Right ventricle myocardium inferior (tissue), 1 donor: ENCODE measurements around the gene ANO10. TPM values are rescaled to one million over a fixed set of nuclear protein-coding genes. Genes with fewer than 3 reads are reported as not detected.
"Not testable (repeated sequence)": the region's sequence is repeated elsewhere in the genome, so short reads cannot be mapped to it uniquely, and the experiment has no call there.

ENCODE experiments used
- ATAC-seq: fragments of 200-7000 bp; cut with Tn5 transposase; one replicate; pipeline ENCODE4 v1.9.1; 2020; ENCODE audit warnings: mild to moderate bottlenecking, moderate library complexity
- DNase-seq: peaks from one replicate; pipeline ENCODE4 v3.0.0; 2021; ENCODE audit errors: missing footprints
- intact Hi-C: fragments of 100-400 bp; cut with DNase I; formaldehyde crosslinking; loops from one replicate; pipeline ENCODE4 v1.11.0; 2022
- total RNA-seq: library from RNA; stranded (reverse); fragmentation: NEBNext Ultra II Directional; extraction: Animal tissue kit (Norgen Biotek cat#: 25700); gene quantifications from one replicate; pipeline ENCODE4 v1.2.1, GENCODE V29; 2021
- donor health status: DM: no; HTN: yes; CAD: no; lungs with severe emphysema.

The ANO10 gene
- total RNA-seq, 1 donor from 2014 or later: 12.3 TPM

DNA sequence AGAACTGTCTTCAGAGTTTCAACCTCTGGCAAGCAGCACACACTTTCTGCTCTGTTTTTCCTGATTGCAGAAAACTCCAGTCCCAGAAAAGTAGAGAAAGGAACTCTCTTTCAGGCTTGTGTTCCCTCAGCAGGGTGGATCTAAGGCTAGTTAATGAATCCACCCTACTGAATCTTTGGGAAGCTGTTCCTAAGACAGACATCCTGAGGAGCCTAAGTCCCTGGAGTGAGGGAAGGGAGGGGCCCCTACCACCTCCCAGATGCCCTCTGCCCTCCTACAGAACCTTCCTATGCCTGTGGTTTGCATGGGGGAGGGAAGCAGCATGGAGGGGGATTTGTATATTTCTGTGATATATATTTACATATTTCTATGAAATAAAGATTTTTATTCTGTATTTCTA, 124.4 kb downstream of the ANO10 start:
- DNase-seq: no peak
- intact Hi-C loops: no loop called here
- no peak for ATAC-seq

DNA sequence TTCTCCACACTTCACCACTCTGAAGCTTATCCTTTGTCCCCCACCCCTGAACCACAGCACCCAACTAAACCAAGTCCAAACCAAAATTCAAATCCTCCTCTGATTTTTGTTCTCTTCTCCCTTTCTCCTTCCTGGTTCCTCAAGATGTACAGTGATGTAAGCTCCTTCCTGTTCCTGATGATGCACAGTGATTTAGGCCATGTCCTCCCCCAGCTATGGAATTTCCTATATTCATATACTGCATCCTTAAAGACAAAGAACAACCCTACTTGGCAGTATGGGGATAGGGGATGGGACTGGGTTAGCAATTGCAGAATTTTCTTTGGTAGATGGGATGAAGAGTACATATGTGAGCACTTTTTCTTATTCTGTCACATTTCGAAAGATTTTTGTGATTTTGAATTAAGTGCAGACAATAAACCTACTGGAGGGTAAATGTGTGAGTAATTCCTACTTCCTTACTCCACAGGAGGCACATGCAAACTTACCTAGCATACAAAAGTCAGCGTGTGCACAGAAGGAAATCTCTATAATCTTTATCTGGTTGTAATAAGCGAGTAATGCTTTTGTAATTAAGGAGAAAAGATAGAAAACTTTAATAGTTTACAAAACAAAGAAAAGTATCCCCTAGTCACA, 125.0 kb downstream of the ANO10 start:
- no peak for DNase-seq
- ATAC-seq: no peak
- intact Hi-C loops: no loop called here

DNA sequence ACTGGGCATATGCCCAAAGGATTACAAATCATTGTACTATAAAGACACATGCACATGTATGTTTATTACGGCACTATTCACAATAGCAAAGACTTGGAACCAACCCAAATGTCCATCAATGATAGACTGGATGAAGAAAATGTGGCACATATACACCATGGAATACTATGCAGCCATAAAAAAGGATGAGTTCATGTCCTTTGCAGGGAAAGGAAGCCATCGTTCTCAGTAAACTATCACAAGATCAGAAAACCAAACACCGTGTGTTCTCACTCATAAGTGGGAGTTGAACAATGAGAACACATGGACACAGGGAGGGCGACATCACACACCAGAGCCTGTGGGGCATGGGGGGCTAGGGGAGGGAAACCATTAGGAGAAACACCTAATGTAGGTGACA, 128.9 kb downstream of the ANO10 start:
- DNase-seq, intact Hi-C loops, ATAC-seq: not testable (repeated sequence)

DNA sequence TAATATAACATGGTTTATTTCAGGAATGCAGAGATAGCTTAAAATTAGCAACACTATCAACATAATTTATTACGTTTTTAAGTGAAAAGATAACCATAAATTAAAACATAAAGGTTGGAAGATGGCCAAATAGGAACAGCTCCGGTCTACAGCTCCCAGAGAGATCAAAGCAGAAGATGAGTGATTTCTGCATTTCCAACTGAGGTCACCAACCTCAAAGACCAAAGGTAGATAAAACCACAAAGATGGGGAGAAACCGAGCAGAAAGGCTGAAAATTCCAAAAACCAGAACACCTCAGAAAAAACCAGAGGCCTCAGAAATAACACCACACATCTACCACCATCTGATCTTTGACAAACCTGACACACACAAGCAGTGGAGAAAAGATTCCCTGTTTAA, 130.0 kb downstream of the ANO10 start:
- intact Hi-C loops, ATAC-seq, DNase-seq: not testable (repeated sequence)

DNA sequence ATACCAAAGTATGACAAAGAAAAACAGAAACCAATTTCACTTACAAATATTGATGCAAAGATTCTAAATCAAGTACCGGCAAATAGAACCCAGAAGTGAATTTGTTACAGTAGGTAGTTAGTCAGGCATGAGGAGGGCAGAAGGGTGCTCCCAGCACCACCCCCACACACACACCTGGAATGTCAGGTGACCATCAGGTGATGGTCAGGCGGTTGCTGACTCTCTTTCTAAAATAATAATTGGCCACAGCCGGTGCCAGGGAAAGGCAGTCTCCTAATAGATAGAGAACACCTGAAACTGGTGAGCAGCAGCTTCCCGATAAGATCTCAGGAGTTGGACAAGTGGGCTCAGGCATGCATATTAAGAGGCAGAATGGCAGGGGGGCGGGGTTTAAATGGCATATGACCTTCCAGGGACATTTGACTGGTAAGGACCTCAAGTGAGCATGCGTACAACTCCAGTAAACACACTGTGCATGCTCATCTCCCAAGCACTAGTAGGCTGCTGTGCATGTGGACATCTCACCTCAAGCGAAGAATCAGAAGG, 131.1 kb downstream of the ANO10 start:
- intact Hi-C loops: no loop called here

DNA sequence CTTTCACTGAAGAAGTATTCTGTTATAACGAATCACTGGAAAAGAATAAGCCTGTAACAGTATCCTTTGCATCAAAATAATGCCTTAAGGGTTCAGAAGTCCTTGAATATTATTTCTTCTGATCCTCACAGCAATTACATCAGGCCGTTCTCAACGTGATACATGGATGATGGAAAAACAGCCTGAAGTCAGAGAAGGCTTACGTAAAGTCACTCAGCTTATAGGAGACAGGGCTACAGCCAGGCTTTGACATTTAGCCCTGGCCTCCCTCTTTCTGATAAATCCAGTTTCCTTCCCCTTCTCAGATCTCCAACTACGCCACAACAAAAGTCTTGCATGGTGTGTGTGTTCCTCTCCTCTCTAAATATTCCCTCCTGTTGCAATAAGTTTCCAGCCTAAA, 131.9 kb downstream of the ANO10 start:
- no peak for DNase-seq
- no peak for ATAC-seq
- intact Hi-C loops: no loop called here

More for the DNA sequence above, 131.1 kb downstream of the ANO10 start:
- DNase-seq: no peak
- no peak for ATAC-seq

DNA sequence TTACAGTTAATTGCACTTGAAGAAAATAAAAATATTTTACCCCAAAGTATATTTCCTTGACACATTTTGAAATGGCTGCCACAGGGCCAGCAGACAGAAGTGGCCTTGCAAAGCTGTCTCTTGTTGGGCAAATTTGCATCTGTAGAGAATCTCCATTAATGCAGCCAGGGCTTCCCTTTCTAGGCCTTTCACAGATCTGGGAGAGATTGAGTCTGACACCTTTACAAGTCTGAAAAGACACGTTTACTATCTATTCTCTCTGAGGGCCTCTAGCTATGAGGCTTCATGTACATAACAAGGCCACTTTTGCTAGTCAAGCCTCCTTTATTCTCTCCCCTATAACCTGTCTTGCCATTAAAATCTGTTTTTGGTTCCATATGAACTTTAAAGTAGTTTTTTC, 135.9 kb downstream of the ANO10 start:
- DNase-seq: no peak
- ATAC-seq: no peak
- intact Hi-C loops: no loop called here

DNA sequence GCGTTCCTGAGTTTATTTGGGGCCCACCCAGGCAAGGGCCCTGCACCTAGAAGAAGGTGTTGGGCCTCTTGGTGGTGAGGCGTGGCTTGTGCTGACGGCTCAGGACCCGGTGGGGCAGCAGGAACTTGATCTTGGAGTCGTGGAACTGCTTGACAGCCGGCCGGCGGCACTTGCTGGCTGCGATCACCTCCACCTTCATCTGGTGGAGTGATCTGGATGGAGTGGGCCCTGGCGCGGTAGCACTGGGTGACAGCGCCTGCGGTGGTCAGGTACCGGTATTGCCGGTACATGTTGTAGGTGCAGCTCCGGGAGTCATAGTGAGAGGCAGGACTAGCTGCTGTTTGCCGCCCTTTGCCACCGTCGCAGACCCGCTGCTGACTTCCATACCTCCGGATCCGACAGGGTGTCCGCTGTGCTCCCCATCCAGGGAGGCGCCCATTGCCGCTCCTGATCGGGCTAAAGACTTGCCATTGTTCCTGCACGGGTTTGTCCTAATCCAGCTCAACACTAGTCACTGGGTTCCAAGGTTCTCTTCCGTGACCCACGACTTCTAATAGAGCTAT, 136.8 kb downstream of the ANO10 start:
- DNase-seq (no peak), ATAC-seq (no peak)
- intact Hi-C loops: loop anchor here (5.0 kb wide), 1 partner anchor 198 kb away; the partner anchor contains the start of gene SNRK

DNA sequence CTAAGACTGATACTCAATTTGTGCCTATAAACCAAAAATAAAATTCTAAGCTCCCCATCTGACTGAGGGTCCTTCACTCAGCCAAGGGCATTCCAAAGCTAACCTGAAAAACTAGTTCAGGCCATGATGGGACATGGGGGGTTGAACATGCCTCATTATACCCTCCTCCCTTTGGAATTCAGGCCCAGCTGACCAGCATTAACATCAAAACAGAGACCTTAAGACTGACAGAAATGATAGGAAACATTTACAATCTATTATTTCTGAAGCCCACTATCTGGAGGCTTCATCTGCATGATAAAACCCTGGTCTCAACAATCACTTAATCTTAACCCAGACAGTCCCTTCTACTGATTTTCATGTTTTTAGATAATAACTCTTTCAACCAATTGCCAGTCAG, 140.4 kb downstream of the ANO10 start:
- DNase-seq (no peak), ATAC-seq (no peak)
- intact Hi-C loops: loop anchor here (5.0 kb wide), 1 partner anchor 194 kb away; the partner anchor contains the start of gene SNRK

DNA sequence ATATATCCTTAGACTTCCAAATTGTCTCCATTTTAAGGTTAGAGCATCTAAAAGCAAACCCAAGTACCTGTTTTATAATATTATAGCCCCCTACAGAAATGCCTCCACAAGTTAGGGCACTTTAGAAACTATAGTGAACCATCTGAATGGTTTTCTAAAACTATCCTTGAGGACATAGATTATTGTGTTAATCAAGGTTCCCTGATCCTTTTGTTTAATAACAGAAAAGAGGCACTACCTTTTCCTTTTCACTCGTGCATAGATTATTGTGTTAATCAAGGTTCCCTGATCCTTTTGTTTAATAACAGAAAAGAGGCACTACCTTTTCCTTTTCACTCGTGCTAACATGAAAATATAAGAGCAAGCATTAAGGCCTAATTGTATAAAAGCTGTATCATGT, 143.0 kb downstream of the ANO10 start:
- intact Hi-C loops, DNase-seq, ATAC-seq: not testable (repeated sequence)

DNA sequence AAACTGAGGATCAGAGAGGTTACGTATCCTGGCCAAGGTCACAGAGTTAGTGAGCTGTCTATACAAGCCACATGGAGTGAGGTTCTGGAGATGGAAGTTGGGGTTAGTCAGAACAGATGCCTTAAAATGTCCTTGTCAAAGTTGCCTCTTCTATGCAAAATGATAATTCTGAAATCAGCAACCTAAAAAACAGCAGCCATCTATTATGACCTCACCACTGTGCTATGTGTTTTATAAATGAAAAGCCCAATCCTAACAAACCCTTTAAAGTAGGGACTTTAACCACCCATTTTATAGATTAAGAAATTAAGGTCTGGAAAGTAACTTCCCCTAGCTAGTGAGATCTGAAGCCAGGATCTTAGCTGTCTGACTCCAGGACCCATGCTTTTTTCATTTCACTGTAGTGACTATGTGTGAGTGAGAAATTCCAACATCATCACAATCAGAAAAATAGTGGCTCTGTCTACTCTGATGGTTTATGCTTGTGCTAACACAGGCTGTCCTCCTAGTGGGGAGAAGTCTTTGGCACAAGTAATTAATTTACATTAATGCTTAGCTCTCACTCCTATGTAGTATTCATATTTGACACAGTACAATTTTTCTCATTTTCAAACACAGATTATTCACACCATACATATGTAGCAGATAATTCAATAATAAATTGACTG, 143.6 kb downstream of the ANO10 start:
- DNase-seq (no peak), ATAC-seq (no peak)
- intact Hi-C loops: no loop called here

DNA sequence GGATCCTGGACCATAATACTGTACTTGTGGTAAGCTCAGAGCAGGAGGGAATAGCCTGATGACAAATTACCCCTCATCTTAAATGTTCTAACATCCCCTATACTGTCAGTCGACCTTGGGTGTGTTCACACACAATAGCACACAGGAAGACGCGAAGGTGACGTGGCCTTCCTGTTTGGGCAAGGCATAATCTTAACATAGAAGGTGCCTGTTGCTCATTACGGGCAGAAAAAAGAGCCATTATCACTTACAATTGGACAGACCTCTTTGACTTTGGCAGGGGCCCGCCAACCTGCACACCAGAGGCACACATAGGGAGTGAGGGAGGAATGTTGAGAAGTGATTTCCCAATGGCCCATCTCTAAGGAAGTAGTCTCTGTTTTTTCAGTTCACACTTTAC, 144.2 kb downstream of the ANO10 start:
- DNase-seq: no peak
- no peak for ATAC-seq
- intact Hi-C loops: no loop called here

DNA sequence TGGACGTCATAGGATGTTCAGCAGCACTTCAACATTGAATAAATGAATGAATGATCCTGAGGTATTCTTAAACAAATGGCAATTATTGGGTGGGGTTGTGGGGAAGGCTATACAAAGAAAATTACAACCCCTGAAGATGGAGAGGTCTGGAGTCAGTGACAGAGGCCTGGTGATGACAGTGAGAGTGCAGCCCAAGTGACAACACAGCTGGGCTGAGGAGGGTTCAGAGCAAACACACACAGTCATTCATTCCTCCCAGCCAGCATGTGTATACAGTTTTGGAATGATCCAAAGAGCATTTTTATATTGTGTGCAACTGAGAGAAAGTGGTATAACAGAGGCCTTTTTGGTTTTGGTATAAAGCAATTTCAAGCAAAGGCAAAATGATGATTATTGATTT, 148.1 kb downstream of the ANO10 start:
- intact Hi-C loops: no loop called here
- DNase-seq: no peak
- no peak for ATAC-seq

DNA sequence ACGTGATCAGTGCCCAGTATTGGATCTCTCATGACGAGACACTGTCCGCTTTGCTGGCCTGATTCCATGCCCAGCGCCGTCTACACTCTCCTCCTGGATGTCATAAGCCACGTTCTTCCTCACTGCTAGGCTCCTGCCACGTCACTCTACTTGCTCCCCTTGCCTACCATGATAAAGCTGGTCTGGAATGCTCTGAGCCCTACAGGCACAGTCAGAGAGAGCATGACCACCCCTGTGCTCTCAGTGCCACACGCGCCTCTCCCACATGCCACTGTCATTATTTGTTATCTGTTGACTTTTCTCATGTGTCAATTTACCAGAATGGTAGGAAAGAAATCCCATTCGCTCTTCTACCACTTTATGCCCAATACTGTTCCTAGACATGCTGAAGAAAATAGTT, 148.6 kb downstream of the ANO10 start:
- intact Hi-C loops: no loop called here
- ATAC-seq (no peak), DNase-seq (no peak)

DNA sequence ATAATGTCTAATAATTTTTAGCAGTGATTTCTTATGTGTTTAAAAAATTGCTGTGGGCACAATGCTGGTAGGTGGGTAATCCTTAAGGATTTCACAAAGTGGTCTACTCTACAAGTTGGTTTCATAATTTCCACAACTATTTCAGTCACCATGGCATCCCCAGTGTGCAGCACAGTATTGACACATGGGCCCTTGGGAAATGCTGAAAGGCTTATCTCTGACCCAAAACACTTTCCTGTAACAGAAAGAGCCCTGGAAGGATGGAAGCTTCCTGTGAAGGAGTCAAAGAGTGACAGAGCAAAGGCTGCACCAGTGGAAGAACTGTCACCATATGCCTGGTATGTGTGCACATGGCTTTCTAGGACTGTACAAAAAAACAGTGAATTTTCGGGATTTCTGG, 153.7 kb downstream of the ANO10 start:
- ATAC-seq (no peak), DNase-seq (no peak)
- intact Hi-C loops: no loop called here

DNA sequence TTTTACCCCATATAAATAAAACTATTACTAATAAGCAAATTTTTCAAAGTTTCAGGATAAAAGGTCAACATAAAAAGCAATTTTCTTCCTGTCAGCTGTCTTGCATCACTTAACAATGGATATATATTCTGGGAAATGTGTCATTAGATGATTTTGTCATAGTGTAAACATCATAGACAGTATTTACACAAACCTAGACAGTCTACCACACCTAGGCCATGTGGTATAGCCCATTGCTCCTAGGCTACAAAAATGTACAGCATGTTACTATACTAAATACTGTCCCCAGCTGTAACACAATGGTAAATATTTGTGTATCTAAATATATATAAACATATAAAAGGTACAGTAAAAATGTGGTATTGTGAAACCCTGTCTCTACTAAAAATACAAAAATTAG, 156.7 kb downstream of the ANO10 start:
- intact Hi-C loops: no loop called here
- ATAC-seq (no peak), DNase-seq (no peak)

DNA sequence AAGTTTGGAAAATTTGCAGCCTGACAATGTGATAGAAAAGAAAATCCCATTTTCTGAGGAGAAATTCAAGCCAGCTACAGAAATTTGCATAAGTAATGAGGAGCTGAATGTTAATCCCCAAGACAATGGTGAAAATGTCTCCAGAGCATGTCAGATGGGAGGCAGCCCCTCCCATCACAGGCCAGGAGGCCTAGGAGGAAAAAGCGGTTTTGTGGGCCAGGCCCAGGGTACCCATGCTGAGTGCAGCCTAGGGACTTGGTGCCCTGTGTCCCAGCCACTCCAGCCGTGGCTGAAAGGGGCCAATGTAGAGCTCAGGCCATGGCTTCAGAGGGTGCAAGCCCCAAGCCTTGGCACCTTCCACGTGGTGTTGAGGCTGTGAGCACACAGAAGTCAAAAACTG, 159.2 kb downstream of the ANO10 start:
- DNase-seq, ATAC-seq, intact Hi-C loops: not testable (repeated sequence)

DNA sequence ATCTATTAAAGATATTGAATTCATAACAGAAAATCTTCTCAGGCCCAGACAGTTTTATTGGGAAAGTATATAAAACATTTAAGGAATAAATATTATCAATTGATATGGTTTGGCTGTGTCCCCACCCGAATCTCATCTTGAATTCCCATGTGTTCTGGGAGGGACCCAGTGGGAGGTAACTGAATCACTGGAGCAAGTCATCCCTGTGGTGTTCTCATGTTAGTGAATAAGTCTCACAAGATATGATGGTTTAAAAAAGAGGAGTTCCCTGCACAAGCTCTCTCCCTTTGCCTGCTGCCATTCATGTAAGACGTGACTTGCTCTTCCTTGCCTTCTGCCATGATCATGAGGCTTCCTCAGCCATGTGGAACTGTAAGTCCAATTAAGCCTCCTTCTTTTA, 160.5 kb downstream of the ANO10 start:
- no peak for DNase-seq
- intact Hi-C loops: no loop called here
- ATAC-seq: no peak

DNA sequence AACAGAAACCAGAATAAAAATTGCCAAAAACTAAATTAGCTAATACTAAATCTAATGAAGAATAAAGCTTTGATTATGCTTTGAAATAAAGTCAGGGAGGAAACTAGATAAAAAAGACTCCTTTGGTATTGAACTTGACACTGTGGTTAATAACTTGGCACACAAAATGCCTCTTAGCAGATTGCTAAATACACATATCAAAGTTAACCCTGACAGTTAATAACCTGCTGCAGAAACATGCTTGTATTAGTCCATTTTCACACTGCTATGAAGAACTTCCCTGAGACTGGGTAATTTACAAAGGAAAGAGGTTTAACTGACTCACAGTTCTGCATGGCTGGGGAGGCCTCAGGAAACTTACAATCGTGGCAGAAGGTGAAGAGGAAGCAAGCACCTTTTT, 164.8 kb downstream of the ANO10 start:
- ATAC-seq, intact Hi-C loops, DNase-seq: not testable (repeated sequence)

DNA sequence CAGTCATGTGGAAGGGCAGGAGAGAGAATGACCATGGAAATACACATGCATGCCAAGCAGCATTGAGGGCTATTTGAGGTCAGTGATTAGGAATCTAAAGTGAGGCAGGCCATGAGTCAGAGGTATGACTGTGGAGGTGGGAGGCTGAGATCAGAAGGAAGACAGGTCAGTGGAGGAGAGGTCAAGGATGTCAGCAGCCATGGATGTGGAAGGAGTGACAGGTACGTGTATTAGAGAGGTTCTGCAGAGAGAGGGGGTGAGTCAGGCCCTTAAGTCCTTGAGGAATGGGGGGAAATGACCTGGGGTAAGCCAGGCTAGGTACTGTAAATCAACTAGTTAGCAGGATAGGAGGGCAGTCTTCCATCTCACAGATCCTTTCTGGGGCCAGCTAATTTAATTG, 166.6 kb downstream of the ANO10 start:
- intact Hi-C loops: no loop called here
- no peak for DNase-seq

More for the DNA sequence above, 166.6 kb downstream of the ANO10 start:
- no peak for ATAC-seq
